PC-9 (cell line): ENCODE data around the gene ZNF398. TPM values are rescaled to one million over a fixed set of nuclear protein-coding genes. Genes with fewer than 3 reads are reported as not detected.

Source experiments
- BruUV-seq: library from RNA; stranded (reverse); fragments of 400-500 nt; replicated peaks from 2 replicates; lab custom pipeline; 2021; lab: Mats Ljungman, UMichigan
- CTCF ChIA-PET: fragments of 300-600 bp; sonication (Branson Sonifier 250); formaldehyde crosslinking; loops from one replicate; lab custom pipeline; 2022; ENCODE audit warnings: antibody characterized with exemption; lab: Charles Lee
- POLR2A ChIA-PET: fragments of 300-600 bp; sonication (Branson Sonifier 250); formaldehyde crosslinking; loops from one replicate; lab custom pipeline; 2022; ENCODE audit warnings: antibody characterized with exemption; ENCODE audit not compliant: unreplicated experiment; lab: Charles Lee
- DNase-seq, 2 experiments: peaks; one replicate each; pipeline versions ENCODE4 v3.0.0 to v3.0.0-alpha.2; 2015 to 2022; ENCODE audit warnings: mixed read lengths in 1 of 2
- H2AFZ ChIP-seq: fragments of 200-600 bp; sonication (generic); 2 replicates; pipeline ENCODE4 v1.8.1; 2017; ENCODE audit warnings: antibody characterized with exemption
- H3F3A ChIP-seq: fragments of 200-600 bp; sonication (generic); 2 replicates; pipeline ENCODE4 v1.8.1; 2017; ENCODE audit warnings: antibody characterized with exemption, mild to moderate bottlenecking, low read depth; ENCODE audit not compliant: insufficient read depth
- H3K27ac ChIP-seq: fragments of 200-600 bp; sonication (generic); 2 replicates; pipeline ENCODE4 v1.6.1; 2016; ENCODE audit warnings: mixed run types
- H3K27me3 ChIP-seq: fragments of 200-600 bp; sonication (generic); 2 replicates; pipeline ENCODE4 v1.6.1; 2016; ENCODE audit warnings: low read depth, mixed run types; ENCODE audit not compliant: insufficient read depth
- H3K36me3 ChIP-seq: fragments of 200-600 bp; sonication (generic); 2 replicates; pipeline ENCODE4 v1.6.1; 2016; ENCODE audit warnings: low read depth, mixed run types
- H3K4me1 ChIP-seq: fragments of 200-600 bp; sonication (generic); replicated peaks from 2 replicates; pipeline ENCODE4 v1.6.1; 2016; ENCODE audit warnings: mixed run types; ENCODE audit not compliant: insufficient read depth
- H3K4me2 ChIP-seq: fragments of 200-600 bp; sonication (generic); 2 replicates; pipeline ENCODE4 v1.6.1; 2017; ENCODE audit warnings: mixed run types
- H3K4me3 ChIP-seq: fragments of 200-600 bp; sonication (generic); 2 replicates; pipeline ENCODE4 v1.6.1; 2016; ENCODE audit warnings: mixed run types
- H3K79me2 ChIP-seq: fragments of 200-600 bp; sonication (generic); 2 replicates; pipeline ENCODE4 v1.6.1; 2017; ENCODE audit warnings: low read depth, mixed run types
- H3K9me2 ChIP-seq: fragments of 200-600 bp; sonication (generic); 2 replicates; pipeline ENCODE4 v1.8.1; 2017; ENCODE audit warnings: mild to moderate bottlenecking; ENCODE audit not compliant: insufficient read depth
- H3K9me3 ChIP-seq: fragments of 200-600 bp; sonication (generic); 2 replicates; pipeline ENCODE4 v1.8.1; 2016; ENCODE audit warnings: low read depth; ENCODE audit not compliant: insufficient read depth
- H4K20me1 ChIP-seq: fragments of 200-600 bp; sonication (generic); 2 replicates; pipeline ENCODE4 v1.8.1; 2017; ENCODE audit not compliant: insufficient read depth
- CTCF ChIP-seq: fragments of 200-600 bp; sonication (generic); conservative IDR thresholded peaks from 2 replicates; pipeline ENCODE4 v1.6.1; 2017; ENCODE audit warnings: mixed run types, antibody characterized with exemption, mild to moderate bottlenecking, moderate library complexity
- EZH2 ChIP-seq: fragments of 200-600 bp; sonication (generic); IDR thresholded peaks from 2 replicates; pipeline ENCODE4 v1.8.0; 2017; ENCODE audit warnings: antibody characterized with exemption, low read depth
- intact Hi-C: fragments of 100-400 bp; cut with micrococcal nuclease; formaldehyde crosslinking; loops from one replicate; pipeline ENCODE4 v1.10.0; 2022; ENCODE audit not compliant: unreplicated experiment
- total RNA-seq: library from RNA; stranded (reverse); gene quantifications from 2 replicates; pipeline ENCODE4 v1.2.3, GENCODE V29; 2021

The ZNF398 gene
- total RNA-seq, 1 experiment from 2014 or later, result 11.7 TPM

- TSS peak; percentile 52 for BruUV-seq
- Histone ChIP-seq H3K79me2 (peaks cover 44% of the 10 kb centered on the region), H2AFZ (peak overlapping the region; percentile 74)
These were observed 49.0 kb downstream of the ZNF398 start for GRCh38 chr7:149196151-149196704.

DNA sequence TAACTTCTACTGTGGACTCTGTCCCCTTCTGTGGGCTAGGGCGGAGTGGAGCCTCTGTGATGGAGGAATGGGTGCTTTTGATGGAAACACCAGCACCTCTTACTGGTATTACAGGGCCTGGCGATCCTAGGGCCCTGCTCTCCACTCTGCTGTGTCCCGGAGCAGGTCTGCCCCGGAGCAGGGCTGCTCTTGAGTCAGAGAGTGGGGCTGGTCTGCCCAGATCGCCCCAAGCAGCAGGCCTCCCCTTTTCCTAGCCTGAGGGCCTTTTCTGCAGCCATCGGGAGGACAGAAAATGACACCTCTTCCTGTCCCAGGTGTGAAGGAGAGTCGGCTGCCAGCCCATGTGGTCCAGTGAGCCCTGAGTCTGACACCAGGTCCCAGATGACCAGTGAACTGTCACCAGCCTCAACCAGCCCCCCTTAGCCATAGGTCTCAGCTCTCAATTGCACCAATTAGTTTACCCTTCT, 49.5 kb downstream of the ZNF398 start:
- Histone ChIP-seq H3K27me3 (no peaks in the 10 kb centered on the region), H3K4me1 (peaks cover 17% of the 10 kb centered on the region), H3K79me2 (peaks cover 47% of the 10 kb centered on the region), H3K4me2 (peak overlapping the region; percentile 91), H3K36me3 (peaks cover 34% of the 10 kb centered on the region), H3K9me3 (no peaks in the 10 kb centered on the region), H3K4me3 (peak overlapping the region; percentile 91), H2AFZ (peak overlapping the region; percentile 74; the same call in 1 of the 2 replicates), H3F3A (peaks cover 10% of the 10 kb centered on the region; the same call in 1 of the 2 replicates), H3K9me2 (no peaks in the 10 kb centered on the region), H3K27ac (peak overlapping the region; percentile 30), H4K20me1 (peaks cover 16% of the 10 kb centered on the region)
- DNase-seq, result peak; percentile 50 to 56
- ChIA-PET CTCF (no interaction called here), POLR2A (no interaction called here)
- intact Hi-C loops, result loop anchor here (2.0 to 5.0 kb wide), 2 partner anchors 49 to 300 kb away; partner anchors contain the start of genes ZNF398 and ZNF746
- BruUV-seq, result TSS peak; percentile 35
- TF ChIP-seq EZH2 (no peak), CTCF (no peak)

More at GRCh38 chr7:149196151-149196704, 49.0 kb downstream of the ZNF398 start:
- intact Hi-C loops, result loop anchor here (2.0 to 5.0 kb wide), 2 partner anchors 49 to 301 kb away; partner anchors contain the start of genes ZNF398 and ZNF746
- Histone ChIP-seq H3K9me2 (no peaks in the 10 kb centered on the region), H3K9me3 (no peaks in the 10 kb centered on the region), H4K20me1 (peaks cover 16% of the 10 kb centered on the region), H3K27ac (peak overlapping the region; percentile 30), H3K36me3 (peaks cover 30% of the 10 kb centered on the region), H3F3A (peaks cover 10% of the 10 kb centered on the region; the same call in 1 of the 2 replicates), H3K4me3 (peak overlapping the region; percentile 91), H3K4me1 (peaks cover 17% of the 10 kb centered on the region), H3K4me2 (peak overlapping the region; percentile 91), H3K27me3 (no peaks in the 10 kb centered on the region)
- TF ChIP-seq CTCF (no peak), EZH2 (no peak)
- DNase-seq, result peak in 1 of 2 experiments; percentile 9
- CTCF ChIA-PET, result interaction anchor here (0.7 to 1.0 kb wide), 2 partner anchors 43 to 115 kb away, joined by 3 read pairs; no protein-coding TSS in a partner anchor
- POLR2A ChIA-PET, result interaction anchor here (0.5 kb wide), 1 partner anchor 1663 kb away, joined by 3 read pairs; no protein-coding TSS in a partner anchor

- H3F3A ChIP-seq, result peaks cover 14% of the 10 kb centered on the region
- H4K20me1 ChIP-seq, result peaks cover 16% of the 10 kb centered on the region
- peak overlapping the region; percentile 91 for H3K4me2 ChIP-seq
- no peaks in the 10 kb centered on the region for H3K9me2 ChIP-seq
- no peak overlapping the region for H2AFZ ChIP-seq
- no peaks in the 10 kb centered on the region for H3K27me3 ChIP-seq
- POLR2A ChIA-PET, result no interaction called here
- H3K9me3 ChIP-seq, result no peaks in the 10 kb centered on the region
- H3K4me3 ChIP-seq, result no peak overlapping the region
- no peak for DNase-seq
- no peak overlapping the region for H3K27ac ChIP-seq
- BruUV-seq, result no TSS peak
- H3K36me3 ChIP-seq, result peaks cover 37% of the 10 kb centered on the region
- no peak for TF ChIP-seq EZH2
- no peak for TF ChIP-seq CTCF
- CTCF ChIA-PET, result no interaction called here
- peaks cover 53% of the 10 kb centered on the region for H3K79me2 ChIP-seq
- peaks cover 17% of the 10 kb centered on the region for H3K4me1 ChIP-seq
- intact Hi-C loops, result loop anchor here (2.0 to 5.0 kb wide), 2 partner anchors 50 to 299 kb away; partner anchors contain the start of genes ZNF398 and ZNF746
These were observed 50.4 kb downstream of the ZNF398 start for GRCh38 chr7:149197675-149198074.
